Duodenal mucosa (tissue), 2 donors: ENCODE measurements around the gene ETF1.
A peak's percentile ranks its signal among the peaks of the same experiment; 100 is the strongest.

Experiments
- H3K27ac ChIP-seq: one replicate; pipeline ENCODE4 v1.7.0; 2013; ENCODE audit warnings: low read depth, low read length
- H3K27me3 ChIP-seq, 2 donors: one replicate each; pipeline ENCODE4 v1.7.0; 2013; ENCODE audit warnings: low read length in 2 of 2, control low read depth in 1 of 2; ENCODE audit not compliant: insufficient read depth in 2 of 2, control insufficient read depth in 1 of 2
- H3K36me3 ChIP-seq, 2 donors: one replicate each; pipeline ENCODE4 v1.7.0; 2013; ENCODE audit warnings: low read length in 2 of 2, control low read depth in 1 of 2; ENCODE audit not compliant: insufficient read depth in 2 of 2, control insufficient read depth in 1 of 2
- H3K4me1 ChIP-seq, 2 donors: one replicate each; pipeline ENCODE4 v1.7.0; 2013; ENCODE audit warnings: low read length in 2 of 2, control low read depth in 1 of 2; ENCODE audit not compliant: insufficient read depth in 2 of 2, control insufficient read depth in 1 of 2
- H3K4me3 ChIP-seq, 2 donors: one replicate each; pipeline ENCODE4 v1.7.0; 2013; ENCODE audit warnings: low read length in 2 of 2, low read depth in 1 of 2
- H3K9ac ChIP-seq, 2 donors: one replicate each; pipeline ENCODE4 v1.7.0; 2013; ENCODE audit warnings: low read length in 2 of 2, low read depth in 1 of 2
- H3K9me3 ChIP-seq, 2 donors: one replicate each; pipeline ENCODE4 v1.7.0; 2013; ENCODE audit warnings: low read length in 2 of 2, control low read depth in 1 of 2; ENCODE audit not compliant: control insufficient read depth in 1 of 2

Gene ETF1

GRCh38 chr5:138470322-138471051 is 72.5 kb downstream of the ETF1 start:
- peaks cover 8 to 20% of the 10 kb centered on the region in 2 donors for H3K4me1 ChIP-seq
- H3K9me3 ChIP-seq: no peaks in the 10 kb centered on the region
- no peak overlapping the region for H3K4me3 ChIP-seq
- no peaks in the 10 kb centered on the region for H3K27me3 ChIP-seq
- peaks cover 0 to 10% of the 10 kb centered on the region in 2 donors for H3K36me3 ChIP-seq
- H3K9ac ChIP-seq: no peak overlapping the region
- no peak overlapping the region for H3K27ac ChIP-seq

- Histone ChIP-seq H3K36me3 (peaks cover 0 to 10% of the 10 kb centered on the region in 2 donors), H3K27me3 (no peaks in the 10 kb centered on the region), H3K9me3 (no peaks in the 10 kb centered on the region), H3K27ac (no peak overlapping the region), H3K9ac (no peak overlapping the region), H3K4me3 (no peak overlapping the region), H3K4me1 (peaks cover 8 to 20% of the 10 kb centered on the region in 2 donors)
Measured at GRCh38 chr5:138469540-138470321, 73.3 kb downstream of the ETF1 start.

GRCh38 chr5:138468966-138469539 is 74.0 kb downstream of the ETF1 start:
- Histone ChIP-seq H3K27ac (no peak overlapping the region), H3K4me3 (no peak overlapping the region), H3K27me3 (no peaks in the 10 kb centered on the region), H3K9ac (no peak overlapping the region), H3K4me1 (peaks cover 8 to 20% of the 10 kb centered on the region in 2 donors), H3K36me3 (peaks cover 0 to 10% of the 10 kb centered on the region in 2 donors), H3K9me3 (no peaks in the 10 kb centered on the region)

GRCh38 chr5:138468133-138468965 is 74.7 kb downstream of the ETF1 start:
- peaks cover 8 to 24% of the 10 kb centered on the region in 2 donors for H3K4me1 ChIP-seq
- H3K9ac ChIP-seq: no peak overlapping the region
- H3K4me3 ChIP-seq: peak overlapping the region in 1 of 2 donors; percentile 84
- peaks cover 0 to 10% of the 10 kb centered on the region in 2 donors for H3K36me3 ChIP-seq
- H3K27ac ChIP-seq: no peak overlapping the region
- no peaks in the 10 kb centered on the region for H3K27me3 ChIP-seq
- H3K9me3 ChIP-seq: no peaks in the 10 kb centered on the region

- H3K36me3 ChIP-seq: peaks cover 0 to 10% of the 10 kb centered on the region in 2 donors
- H3K4me3 ChIP-seq: peak overlapping the region; percentile 80 to 84
Measured at GRCh38 chr5:138467711-138468132, 75.3 kb downstream of the ETF1 start.

GRCh38 chr5:138466900-138467710 is 75.9 kb downstream of the ETF1 start:
- Histone ChIP-seq H3K27ac (no peak overlapping the region), H3K4me3 (peak overlapping the region; percentile 80 to 84), H3K36me3 (peaks cover 0 to 10% of the 10 kb centered on the region in 2 donors), H3K9ac (peak overlapping the region; percentile 67 to 74), H3K4me1 (peaks cover 8 to 27% of the 10 kb centered on the region in 2 donors), H3K27me3 (no peaks in the 10 kb centered on the region), H3K9me3 (no peaks in the 10 kb centered on the region)

More at GRCh38 chr5:138467711-138468132, 75.3 kb downstream of the ETF1 start:
- Histone ChIP-seq H3K27ac (no peak overlapping the region), H3K4me1 (peaks cover 8 to 27% of the 10 kb centered on the region in 2 donors), H3K9me3 (no peaks in the 10 kb centered on the region), H3K9ac (no peak overlapping the region), H3K27me3 (no peaks in the 10 kb centered on the region)

- Histone ChIP-seq H3K27me3 (no peaks in the 10 kb centered on the region), H3K4me3 (peak overlapping the region; percentile 80 to 84), H3K36me3 (peaks cover 0 to 10% of the 10 kb centered on the region in 2 donors), H3K4me1 (peaks cover 12 to 27% of the 10 kb centered on the region in 2 donors), H3K9me3 (no peaks in the 10 kb centered on the region), H3K9ac (peak overlapping the region; percentile 67 to 74), H3K27ac (no peak overlapping the region)
Measured at GRCh38 chr5:138466125-138466899, 76.7 kb downstream of the ETF1 start.

- H3K36me3 ChIP-seq: peaks cover 0 to 10% of the 10 kb centered on the region in 2 donors
- H3K9ac ChIP-seq: peak within 1 kb of the TSS; percentile 94 to 96
- H3K4me1 ChIP-seq: peaks cover 13 to 27% of the 10 kb centered on the region in 2 donors
- H3K27ac ChIP-seq: peak within 1 kb of the TSS; percentile 98
- no peaks in the 10 kb centered on the region for H3K27me3 ChIP-seq
- peak within 1 kb of the TSS; percentile 80 to 84 for H3K4me3 ChIP-seq
- H3K9me3 ChIP-seq: no peaks in the 10 kb centered on the region
Measured at GRCh38 chr5:138465261-138466124, 77.5 kb downstream of the ETF1 start, which contains the start of gene EGR1. EGR1 (plus strand) TSS chr5:138465479; CDS start chr5:138465762, 283 bp downstream.
